DOHH2 (cell line): ENCODE results near the gene ZNF100.

Source experiments
- H3F3A ChIP-seq: fragments of 200-600 bp; sonication (generic), shearing (Covaris generic); 2 replicates; pipeline ENCODE4 v1.6.0; 2016; ENCODE audit warnings: antibody characterized with exemption, mild to moderate bottlenecking; ENCODE audit not compliant: control insufficient read depth, insufficient read depth
- H3K27ac ChIP-seq: fragments of 200-600 bp; sonication (generic); 2 replicates; pipeline ENCODE4 v1.5.1; 2014; ENCODE audit warnings: low read depth, mild to moderate bottlenecking, low read length, moderate library complexity
- H3K27me3 ChIP-seq: fragments of 200-600 bp; sonication (generic); 2 replicates; pipeline ENCODE4 v1.6.1; 2014; ENCODE audit warnings: mild to moderate bottlenecking, low read length, mixed read lengths; ENCODE audit not compliant: control insufficient read depth
- H3K36me3 ChIP-seq: fragments of 200-600 bp; sonication (generic); 2 replicates; pipeline ENCODE4 v1.6.1; 2014; ENCODE audit warnings: mild to moderate bottlenecking, low read length, moderate library complexity, mixed read lengths; ENCODE audit not compliant: control insufficient read depth
- H3K4me1 ChIP-seq: fragments of 200-600 bp; sonication (generic); 2 replicates; pipeline ENCODE4 v1.6.1; 2014; ENCODE audit warnings: mild to moderate bottlenecking, low read length, mixed read lengths; ENCODE audit not compliant: control insufficient read depth
- H3K4me2 ChIP-seq: fragments of 200-600 bp; sonication (generic); 2 replicates; pipeline ENCODE4 v1.6.0; 2014; ENCODE audit warnings: mild to moderate bottlenecking, low read length, moderate library complexity
- H3K4me3 ChIP-seq: fragments of 200-600 bp; sonication (generic); 2 replicates; pipeline ENCODE4 v1.5.1; 2014; ENCODE audit warnings: mild to moderate bottlenecking, low read length, mixed read lengths
- H3K79me2 ChIP-seq: fragments of 200-600 bp; sonication (generic); 2 replicates; pipeline ENCODE4 v1.6.1; 2014; ENCODE audit warnings: mild to moderate bottlenecking, low read length, mixed read lengths; ENCODE audit not compliant: control insufficient read depth
- H3K9me2 ChIP-seq: fragments of 200-600 bp; sonication (generic); replicated peaks from 2 replicates; pipeline ENCODE4 v1.6.1; 2014; ENCODE audit warnings: mild to moderate bottlenecking, low read length, mixed read lengths; ENCODE audit not compliant: control insufficient read depth
- H3K9me3 ChIP-seq: fragments of 200-600 bp; sonication (generic); 2 replicates; pipeline ENCODE4 v1.6.1; 2014; ENCODE audit warnings: antibody characterized with exemption, low read length, mixed read lengths; ENCODE audit not compliant: control insufficient read depth, insufficient read depth
- H4K20me1 ChIP-seq: fragments of 200-600 bp; sonication (generic); 2 replicates; pipeline ENCODE4 v1.6.0; 2014; ENCODE audit warnings: low read depth, mild to moderate bottlenecking, antibody characterized with exemption, low read length, moderate library complexity; ENCODE audit not compliant: control insufficient read depth, insufficient read depth
- EZH2phosphoT487 ChIP-seq: fragments of 200-600 bp; sonication (generic); IDR thresholded peaks from 2 replicates; pipeline ENCODE4 v1.6.1; 2017; ENCODE audit warnings: borderline replicate concordance, mild to moderate bottlenecking, antibody characterized with exemption, low read length, moderate library complexity, mixed read lengths
- TF ChIP-seq, protein P1 (sequence below): fragments of 200-600 bp; sonication (generic); IDR thresholded peaks from one replicate; pipeline ENCODE4 v1.5.1; 2014; ENCODE audit warnings: antibody characterized with exemption, mild to moderate bottlenecking, low read depth, low read length; ENCODE audit not compliant: poor library complexity, severe bottlenecking

Gene ZNF100

DNA sequence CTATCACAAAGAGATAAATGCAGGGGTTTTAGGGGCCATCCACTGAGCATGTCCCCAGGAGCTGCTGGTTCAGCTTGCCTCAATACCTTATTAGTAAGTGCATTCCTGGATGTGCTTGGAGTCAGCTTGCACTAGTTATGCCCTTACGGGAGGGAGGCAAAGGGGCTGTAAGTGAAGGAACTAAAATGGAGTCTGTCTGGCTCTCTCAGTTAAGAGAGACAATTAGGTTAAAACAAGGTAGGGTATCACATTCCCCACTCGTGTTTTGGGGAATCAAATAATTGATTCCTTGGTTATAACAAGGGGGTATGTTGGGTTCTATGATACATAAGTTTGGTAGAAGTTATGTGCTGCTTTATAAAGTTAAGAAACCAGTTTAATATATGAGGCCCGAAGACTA lies 78.9 kb downstream of the ZNF100 start:
- H3K79me2 ChIP-seq, result no peaks in the 10 kb centered on the region
- no peaks in the 10 kb centered on the region for H4K20me1 ChIP-seq
- no peak overlapping the region for H3K4me3 ChIP-seq
- H3K4me1 ChIP-seq, result no peaks in the 10 kb centered on the region
- TF ChIP-seq, protein P1, sequence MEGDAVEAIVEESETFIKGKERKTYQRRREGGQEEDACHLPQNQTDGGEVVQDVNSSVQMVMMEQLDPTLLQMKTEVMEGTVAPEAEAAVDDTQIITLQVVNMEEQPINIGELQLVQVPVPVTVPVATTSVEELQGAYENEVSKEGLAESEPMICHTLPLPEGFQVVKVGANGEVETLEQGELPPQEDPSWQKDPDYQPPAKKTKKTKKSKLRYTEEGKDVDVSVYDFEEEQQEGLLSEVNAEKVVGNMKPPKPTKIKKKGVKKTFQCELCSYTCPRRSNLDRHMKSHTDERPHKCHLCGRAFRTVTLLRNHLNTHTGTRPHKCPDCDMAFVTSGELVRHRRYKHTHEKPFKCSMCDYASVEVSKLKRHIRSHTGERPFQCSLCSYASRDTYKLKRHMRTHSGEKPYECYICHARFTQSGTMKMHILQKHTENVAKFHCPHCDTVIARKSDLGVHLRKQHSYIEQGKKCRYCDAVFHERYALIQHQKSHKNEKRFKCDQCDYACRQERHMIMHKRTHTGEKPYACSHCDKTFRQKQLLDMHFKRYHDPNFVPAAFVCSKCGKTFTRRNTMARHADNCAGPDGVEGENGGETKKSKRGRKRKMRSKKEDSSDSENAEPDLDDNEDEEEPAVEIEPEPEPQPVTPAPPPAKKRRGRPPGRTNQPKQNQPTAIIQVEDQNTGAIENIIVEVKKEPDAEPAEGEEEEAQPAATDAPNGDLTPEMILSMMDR, result no peak
- TF ChIP-seq EZH2phosphoT487, result no peak
- H3K27me3 ChIP-seq, result no peaks in the 10 kb centered on the region
- peaks cover 3% of the 10 kb centered on the region; the same call in 1 of the 2 replicates for H3K9me3 ChIP-seq
- no peaks in the 10 kb centered on the region for H3F3A ChIP-seq
- H3K27ac ChIP-seq, result no peak overlapping the region
- H3K9me2 ChIP-seq, result no peaks in the 10 kb centered on the region
- H3K36me3 ChIP-seq, result no peaks in the 10 kb centered on the region
- H3K4me2 ChIP-seq, result no peak overlapping the region

DNA sequence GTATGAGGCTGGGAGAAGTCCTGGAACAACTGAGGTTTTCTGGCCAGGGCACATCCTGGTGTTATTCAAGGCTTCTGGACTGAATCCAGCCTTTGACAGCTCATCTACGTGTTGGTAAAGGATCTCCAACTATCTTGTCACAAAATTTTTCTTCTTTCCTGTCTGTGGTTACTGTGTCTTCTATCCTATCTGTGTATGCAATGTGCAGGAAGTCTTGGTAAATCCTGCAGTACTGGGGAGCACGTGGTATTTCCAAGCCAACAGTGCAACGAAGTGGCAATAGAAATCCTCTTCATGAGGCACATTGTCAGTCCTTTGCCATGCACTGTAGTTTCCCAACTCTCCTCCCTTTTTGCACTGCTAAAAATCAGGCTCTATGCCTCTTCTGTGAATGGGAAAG lies 86.7 kb downstream of the ZNF100 start:
- H3K9me2 ChIP-seq, result no peaks in the 10 kb centered on the region
- no peak overlapping the region for H3K4me3 ChIP-seq
- H3K27ac ChIP-seq, result no peak overlapping the region
- H4K20me1 ChIP-seq, result no peaks in the 10 kb centered on the region
- no peaks in the 10 kb centered on the region; the same call in 1 of the 2 replicates for H3K9me3 ChIP-seq
- H3K36me3 ChIP-seq, result no peaks in the 10 kb centered on the region
- H3K79me2 ChIP-seq, result no peaks in the 10 kb centered on the region
- no peaks in the 10 kb centered on the region for H3K27me3 ChIP-seq
- no peak for TF ChIP-seq EZH2phosphoT487
- TF ChIP-seq, protein P1, result no peak
- H3F3A ChIP-seq, result no peaks in the 10 kb centered on the region
- H3K4me2 ChIP-seq, result no peak overlapping the region
- H3K4me1 ChIP-seq, result no peaks in the 10 kb centered on the region

DNA sequence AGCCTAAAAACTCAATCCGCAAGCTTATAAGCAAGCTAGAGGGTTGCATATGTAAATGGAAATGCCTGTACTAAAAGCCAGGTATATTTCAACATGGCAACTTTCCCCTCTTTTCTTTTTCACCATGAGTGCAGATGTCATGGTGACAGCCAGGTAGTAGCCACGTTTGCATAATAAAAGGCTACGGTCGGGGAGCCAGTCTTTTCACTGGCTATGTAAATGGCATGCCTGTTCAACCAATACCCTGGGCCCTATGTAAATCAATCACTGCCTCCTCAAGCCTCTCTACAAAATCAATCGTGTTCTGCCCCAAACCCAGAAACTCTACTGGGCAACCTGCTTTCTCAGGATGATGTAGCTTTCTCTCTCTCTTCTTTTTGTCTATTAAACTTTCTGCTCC lies 87.4 kb downstream of the ZNF100 start:
- TF ChIP-seq EZH2phosphoT487, result no peak
- TF ChIP-seq, protein P1, result no peak
- no peak overlapping the region for H3K4me2 ChIP-seq
- H3K27me3 ChIP-seq, result no peaks in the 10 kb centered on the region
- no peaks in the 10 kb centered on the region for H3F3A ChIP-seq
- no peaks in the 10 kb centered on the region; the same call in 1 of the 2 replicates for H3K9me3 ChIP-seq
- H3K9me2 ChIP-seq, result no peaks in the 10 kb centered on the region
- no peak overlapping the region for H3K4me3 ChIP-seq
- no peak overlapping the region for H3K27ac ChIP-seq
- no peaks in the 10 kb centered on the region for H3K4me1 ChIP-seq
- H3K79me2 ChIP-seq, result no peaks in the 10 kb centered on the region
- no peaks in the 10 kb centered on the region for H4K20me1 ChIP-seq
- H3K36me3 ChIP-seq, result no peaks in the 10 kb centered on the region
